NCI-H146 treated with DMSO at 0.1 percent for 48 hours (cell line): ENCODE measurements around the gene PTPRB.

Experiments
- DNase-seq: peaks from one replicate; lab custom pipeline; 2025; ENCODE audit not compliant: unreplicated experiment; lab: John Stamatoyannopoulos, UW

Gene PTPRB

DNA sequence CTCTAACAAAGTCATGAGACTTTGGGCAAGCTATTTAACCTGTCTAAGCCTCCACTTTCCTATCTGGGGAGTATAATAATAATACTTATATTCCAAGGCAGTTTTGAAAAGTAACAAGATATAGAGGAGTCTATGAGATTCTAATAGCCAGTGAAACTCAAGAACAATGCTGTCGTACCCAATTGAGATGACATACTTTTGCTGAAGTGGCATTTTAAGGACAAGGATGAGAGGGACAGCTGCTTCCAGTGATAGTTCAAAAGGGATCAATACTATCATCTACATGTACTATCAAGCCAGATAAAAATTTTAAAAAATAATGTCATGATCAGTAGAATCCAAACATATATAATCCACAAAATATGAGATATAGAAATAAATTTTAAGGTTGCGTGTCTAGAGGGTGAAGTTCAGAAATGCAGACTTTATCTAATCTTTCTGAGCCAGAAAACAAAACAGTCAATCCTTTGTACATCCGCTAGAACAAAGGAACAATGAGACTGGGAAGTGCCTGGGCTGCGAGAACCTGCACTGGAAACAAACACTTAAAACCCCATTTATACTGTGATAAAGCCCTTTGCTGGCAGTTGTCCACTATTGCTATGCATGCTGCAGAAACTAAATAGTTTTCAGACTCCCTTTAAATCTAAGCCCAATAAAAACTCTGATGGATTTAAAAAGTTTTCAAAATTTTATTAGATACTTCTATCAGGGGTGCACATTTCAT, 38.6 kb downstream of the PTPRB start:
- no peak for DNase-seq

DNA sequence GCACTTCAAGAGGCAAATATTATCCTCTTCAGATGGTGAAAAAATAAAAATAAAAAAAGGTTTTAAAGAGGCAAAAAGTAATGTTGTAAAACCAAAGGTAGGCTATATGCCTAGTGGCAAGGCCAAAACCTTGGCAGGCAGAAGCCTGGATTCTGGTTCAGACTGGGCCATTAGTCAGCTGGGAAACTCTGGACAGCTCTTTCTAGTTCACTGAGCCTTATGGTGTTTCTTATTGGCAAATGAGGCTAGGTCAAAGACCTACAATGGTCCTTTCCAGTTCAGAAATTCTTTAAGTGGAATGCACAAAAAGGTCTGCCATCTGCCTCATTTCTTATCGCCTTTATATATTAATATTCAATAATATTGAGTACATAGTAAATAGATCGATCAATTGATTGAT, 44.6 kb downstream of the PTPRB start:
- DNase-seq, result no peak

DNA sequence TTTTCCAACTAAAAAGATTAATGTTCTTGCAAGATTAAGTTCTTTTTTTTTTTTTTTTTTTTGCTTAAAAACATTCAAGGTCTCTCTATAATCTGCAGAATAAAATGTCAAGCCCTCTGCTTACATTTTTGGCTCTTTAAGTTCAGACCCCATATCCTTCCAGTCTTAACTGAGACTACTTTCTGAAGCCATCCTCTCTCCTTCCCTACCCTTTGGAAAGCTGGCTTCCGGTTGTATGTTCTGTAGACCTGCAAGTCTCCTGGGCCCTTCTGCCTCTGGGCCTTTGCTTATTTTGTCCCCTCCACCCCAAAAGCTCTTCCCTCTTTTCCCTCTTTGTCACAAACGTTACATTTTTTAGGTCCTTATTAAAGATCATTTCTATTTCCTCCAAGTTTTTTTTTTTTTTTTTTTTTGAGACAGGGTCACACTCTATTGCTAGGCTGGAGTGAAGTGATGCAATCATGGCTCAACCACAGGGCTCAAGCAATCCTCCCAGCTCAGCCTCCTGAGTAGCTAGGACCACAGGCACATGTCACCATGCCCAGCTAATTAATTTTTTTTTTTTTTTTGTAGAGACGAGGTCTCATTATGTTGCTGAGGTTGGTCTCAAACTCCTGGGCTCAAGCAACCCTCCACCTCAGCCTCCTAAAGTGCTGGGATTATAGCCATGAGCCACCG, 46.5 kb downstream of the PTPRB start:
- no peak for DNase-seq

DNA sequence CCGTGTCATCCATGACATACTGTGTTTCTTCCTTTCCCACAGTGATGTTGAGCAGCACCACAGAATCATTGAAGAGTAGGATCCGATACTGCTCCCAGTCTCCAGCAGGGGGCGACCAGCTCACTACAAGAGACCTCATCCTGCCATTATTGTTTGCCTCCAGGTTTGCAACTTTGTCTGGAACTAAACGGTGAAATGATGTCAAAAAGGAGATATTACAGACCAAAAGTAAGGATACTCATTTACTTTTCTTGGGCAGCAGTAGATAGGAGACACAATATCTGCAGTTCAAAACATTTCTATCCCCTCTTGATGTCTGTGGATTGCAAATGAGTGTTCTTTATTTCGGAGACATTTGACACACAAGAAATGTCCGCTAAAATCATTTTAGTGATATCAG, 47.2 kb downstream of the PTPRB start:
- peak; percentile 5 for DNase-seq

DNA sequence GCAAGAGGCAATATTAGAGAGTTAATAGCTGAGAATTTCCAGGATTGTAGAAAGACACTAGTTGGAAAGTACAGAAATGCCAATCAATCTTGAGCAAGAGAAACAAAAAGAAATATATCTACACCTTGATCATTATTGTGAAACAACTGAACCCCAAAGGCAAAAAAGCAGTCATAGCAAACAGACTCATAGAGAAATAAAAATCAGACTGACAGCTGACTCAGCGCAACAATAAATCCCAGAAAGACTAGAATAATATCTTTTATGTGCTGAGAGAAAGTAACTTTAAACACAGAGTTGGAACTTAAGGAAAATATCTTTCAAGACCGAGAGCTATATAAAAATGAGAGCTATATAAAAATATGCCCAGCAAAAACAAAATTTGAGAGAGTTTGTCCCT, 52.9 kb downstream of the PTPRB start:
- no peak for DNase-seq

DNA sequence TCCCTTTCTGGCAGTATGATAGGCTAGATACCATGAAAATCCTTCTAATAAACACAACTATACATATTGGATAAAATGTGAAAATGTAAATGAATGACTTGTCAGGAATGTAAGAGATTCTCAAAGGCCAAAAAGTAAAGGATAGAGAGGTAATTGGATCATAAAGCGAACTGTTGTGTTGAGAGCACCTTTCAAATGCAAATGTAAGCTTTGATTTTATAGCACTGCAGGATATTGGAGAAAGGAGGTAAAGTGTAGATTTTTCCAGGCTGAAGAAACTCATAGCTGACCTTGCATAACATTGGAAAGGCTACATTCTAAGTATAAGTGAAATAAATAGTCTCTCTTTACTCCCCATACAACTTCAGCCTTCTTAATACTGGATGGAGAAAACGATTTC, 54.0 kb downstream of the PTPRB start:
- DNase-seq, result no peak

DNA sequence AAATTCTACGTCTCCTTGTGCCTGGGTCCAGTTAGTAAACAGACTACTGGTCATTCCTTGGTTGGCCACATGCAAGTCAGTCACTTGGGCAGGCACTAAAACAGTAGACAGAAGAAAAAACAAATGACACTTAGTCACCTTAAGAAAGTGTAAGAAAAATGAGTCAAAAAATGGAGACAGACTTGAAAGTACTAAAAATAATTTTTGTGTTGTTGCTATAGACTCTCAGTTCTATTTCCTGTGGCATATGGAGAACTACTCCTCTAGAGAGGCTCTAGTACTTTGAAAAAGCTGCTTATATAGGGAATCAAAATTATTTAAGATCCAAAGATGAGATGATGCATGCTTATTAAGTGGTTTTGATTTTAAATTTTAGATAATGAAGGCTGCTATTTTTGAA, 56.0 kb downstream of the PTPRB start:
- DNase-seq, result no peak

DNA sequence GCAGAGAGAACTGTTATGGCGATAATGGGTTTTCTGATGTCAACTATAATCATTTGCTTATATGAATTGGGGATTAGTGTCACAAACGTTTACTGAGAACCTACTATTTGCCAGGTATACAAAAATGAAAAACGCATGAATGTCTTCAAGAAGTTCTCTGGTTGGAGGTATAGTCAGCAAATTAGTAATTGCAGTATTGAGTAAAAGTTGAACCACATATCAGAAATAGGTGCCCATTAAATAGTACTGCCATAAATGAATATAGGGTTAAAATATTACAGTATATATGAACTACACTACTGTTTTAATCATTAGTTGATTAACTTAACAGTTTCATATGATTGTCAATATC, 60.0 kb downstream of the PTPRB start:
- DNase-seq, result no peak

DNA sequence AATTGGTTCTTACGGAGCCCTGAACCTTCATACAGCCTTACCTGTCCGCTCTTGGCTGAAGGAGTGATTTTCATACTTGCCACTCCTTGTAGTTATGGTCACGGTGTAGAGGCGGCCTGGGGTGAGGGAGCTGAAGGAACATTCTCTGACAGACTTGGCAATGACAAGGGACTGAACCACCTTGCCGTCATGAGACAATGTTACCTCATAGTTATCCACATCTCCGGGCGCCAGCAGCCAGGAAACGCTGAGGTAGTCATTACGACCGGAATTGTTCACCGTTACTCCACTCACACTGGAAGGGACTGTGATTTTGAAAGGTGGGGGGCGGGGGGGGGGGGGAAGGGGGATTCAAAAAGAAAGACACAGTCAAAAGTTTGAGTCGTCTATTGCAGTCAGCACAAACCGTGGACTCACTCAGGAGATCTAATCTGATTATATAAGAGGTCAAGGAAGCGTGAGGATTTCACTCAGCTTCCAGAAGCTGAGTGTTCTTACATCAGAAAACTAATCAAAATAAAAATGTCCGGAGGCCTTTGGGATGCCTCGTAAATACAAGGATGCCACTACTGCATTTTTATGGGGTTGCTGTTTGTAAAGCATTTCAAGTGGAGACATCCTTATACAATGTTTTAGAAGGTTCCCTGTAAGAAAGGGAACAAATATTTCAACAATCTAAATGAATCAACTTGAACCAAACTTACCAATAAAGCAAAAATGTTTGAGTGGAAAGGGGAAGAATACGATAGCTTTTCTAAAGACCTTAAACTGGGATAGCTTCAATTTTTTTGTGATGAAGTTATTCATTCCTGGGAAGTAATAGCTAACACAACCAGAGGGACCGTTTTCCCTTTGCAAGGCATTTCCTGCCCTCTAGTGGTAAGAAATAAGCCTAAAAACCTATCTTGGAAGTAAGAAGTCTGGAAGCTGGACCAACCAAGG, 60.6 kb downstream of the PTPRB start:
- DNase-seq, result peak; percentile 31

DNA sequence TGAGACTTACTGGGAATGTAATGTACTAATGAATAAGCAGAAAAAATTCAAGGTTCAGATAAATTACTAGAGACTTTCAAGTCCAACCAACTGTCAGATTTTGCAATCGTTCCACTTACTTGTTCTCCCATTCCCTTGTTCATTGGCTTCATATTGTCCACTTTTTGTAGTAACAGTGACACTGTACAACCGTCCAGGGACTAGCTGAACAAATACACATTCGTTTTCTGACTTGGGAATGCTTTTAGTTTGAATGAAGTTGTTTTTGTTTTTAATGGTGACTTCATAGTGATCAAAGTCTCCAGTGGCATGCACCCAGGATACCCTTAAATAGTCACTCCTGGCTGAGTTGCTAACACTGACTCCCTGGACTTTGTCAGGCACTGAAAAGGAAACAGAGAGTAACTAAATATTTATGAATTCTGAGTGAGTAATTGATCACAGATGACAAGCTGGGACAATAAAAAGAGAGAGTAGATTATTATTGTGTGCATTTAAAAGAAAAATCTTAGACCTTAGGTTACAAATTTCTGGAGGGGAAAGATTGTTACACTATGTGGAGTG, 65.4 kb downstream of the PTPRB start:
- DNase-seq, result no peak

DNA sequence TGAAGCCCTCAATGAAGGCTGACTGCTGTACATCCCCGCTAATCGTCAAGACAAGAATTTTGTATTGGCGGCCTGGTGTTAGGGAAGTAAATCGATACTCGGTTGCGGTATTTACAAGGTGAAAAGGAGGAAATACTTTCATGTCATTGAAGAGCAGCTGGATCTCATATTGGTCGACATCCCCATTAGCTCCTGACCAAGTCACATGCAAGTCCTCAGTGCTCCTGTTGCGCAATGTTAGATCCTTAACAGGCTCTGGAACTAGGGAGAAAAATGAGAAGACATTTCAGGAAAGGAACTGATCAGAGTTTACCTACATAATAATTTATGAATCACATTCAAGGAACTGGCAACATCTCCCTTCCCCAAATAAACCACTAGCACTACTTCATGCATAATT, 66.2 kb downstream of the PTPRB start:
- no peak for DNase-seq

DNA sequence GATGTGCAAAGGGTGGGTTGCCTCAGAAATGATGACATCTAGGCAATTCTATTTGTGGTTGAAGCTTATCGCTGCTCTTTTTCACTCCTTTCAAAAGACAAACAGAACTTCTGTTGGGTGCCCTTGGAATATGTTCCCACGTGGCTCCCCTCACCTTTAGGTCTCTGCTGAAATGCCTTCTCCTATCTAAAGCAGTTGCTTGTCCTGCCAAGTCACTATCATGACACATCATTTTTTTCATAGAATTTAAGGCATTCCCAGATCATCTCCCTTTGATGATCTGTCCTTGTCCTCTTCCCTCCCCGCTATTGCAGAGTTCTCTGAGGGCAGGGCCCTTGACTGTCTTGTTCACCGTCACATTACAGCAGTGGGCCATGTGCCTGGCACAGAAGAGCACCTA, 75.7 kb downstream of the PTPRB start:
- DNase-seq, result no peak

DNA sequence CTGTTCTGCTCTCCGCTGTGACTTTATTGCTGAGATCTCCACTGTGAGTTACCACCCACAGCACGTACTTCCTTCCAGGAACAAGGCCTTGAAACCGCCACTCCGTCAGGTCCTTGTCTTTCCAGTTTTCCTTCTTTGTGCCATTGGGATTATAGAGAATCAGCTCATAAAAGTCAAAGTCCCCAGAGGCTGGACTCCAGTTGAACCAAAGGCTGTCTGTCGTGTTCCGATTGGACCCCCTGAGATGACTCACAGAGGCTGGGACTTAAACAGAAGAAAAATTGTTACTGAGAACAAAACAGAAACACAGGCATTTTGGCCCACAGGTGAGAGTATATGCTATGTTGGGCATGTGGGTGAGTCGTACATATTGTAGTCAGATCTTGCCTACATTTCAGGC, 76.6 kb downstream of the PTPRB start:
- no peak for DNase-seq

DNA sequence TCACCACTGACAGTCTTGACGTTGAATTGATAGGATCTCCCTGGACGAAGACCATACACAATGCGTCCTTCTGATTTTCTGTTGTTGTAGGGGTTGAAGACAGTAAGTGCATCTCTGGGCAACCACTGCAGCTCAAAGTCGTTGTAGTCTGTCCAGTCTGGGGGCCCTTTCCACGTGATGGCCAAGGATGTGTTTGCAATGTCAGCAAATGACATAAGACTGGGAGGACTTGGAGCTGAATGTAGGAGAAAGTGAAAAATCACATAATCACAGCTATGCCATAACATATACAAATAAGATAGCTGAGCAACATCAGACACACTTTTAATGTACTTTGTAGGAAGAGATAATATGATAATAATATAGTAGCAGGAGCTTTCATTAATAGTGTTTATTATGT, 77.8 kb downstream of the PTPRB start:
- DNase-seq, result no peak

DNA sequence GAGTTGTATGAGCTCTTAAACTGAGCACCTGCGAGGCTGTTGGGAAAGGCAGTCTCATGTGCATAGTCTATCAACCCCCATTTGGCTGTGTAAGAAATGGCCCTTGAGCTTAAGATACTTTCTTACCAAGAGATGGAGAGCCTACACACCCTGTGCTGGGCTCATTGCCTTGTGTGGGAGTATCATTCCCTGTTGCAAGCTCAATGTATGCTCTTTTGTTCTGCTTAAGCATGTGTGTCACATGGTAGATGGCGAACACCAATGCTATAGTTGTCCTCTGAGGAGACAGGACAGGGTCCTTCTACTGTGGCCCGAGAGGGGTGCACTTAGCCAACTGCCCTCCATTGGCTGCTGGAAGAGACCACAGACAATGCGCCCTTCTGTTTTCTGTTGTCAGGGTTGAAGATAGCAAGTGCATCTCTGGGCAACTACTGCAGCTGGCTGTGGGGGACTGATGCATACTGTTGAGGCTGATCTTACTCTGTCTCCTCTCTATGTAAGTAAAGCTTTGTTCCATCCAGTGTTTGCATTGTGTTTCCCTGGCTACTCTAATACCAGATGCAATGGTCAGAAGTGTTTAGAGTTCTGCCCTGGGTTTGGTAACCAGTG, 79.5 kb downstream of the PTPRB start:
- DNase-seq, result no peak

DNA sequence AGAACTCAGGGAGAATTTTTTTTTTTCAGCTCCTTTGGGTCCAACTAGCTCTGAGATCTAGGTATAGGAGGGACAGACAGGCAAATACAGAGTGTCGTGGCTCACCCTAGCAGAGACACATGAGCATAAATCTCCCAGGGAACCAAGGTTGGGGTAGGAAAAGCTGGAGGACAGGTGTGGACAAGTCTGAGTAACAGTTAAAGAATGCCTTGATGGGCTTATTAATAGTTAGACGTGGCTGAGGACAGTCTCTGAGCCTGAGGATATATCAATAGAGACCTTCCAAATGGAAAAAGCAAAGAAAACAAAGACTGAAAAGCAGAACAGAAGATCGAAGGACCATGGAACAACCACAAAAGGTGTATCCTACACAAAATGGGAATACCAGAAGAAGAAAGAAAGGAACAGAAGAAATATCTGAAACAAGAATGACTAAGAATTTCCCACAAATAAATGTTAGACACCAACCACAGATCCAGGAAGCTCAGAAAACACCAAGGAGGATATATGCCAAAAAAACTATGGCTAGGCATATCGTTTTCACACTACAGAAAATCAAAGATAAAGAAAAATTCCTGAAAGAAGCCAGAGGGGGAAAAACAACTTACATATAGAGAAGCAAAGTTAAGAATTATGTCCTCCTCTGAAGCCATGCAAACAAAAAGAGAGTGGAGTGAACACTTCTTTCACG, 80.9 kb downstream of the PTPRB start:
- no peak for DNase-seq

DNA sequence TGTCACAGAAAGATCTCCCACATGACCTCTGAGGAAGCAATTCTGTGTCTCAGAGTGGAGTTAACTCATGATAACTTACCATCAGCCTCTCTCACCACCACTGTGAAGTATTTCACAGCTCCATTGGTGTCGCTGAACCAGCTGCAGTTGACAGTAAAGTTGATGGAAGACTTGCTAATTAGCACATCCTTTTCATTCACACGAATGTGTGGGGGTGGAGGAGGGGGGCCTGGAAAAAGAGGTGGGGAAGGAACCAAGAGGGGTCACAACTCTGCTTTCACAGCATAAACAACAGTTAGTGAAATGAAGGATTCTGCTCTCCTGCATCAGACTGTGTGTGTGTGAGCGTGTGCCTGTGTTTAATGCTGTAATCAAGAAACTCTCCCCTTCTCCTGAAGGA, 82.1 kb downstream of the PTPRB start:
- DNase-seq, result no peak

DNA sequence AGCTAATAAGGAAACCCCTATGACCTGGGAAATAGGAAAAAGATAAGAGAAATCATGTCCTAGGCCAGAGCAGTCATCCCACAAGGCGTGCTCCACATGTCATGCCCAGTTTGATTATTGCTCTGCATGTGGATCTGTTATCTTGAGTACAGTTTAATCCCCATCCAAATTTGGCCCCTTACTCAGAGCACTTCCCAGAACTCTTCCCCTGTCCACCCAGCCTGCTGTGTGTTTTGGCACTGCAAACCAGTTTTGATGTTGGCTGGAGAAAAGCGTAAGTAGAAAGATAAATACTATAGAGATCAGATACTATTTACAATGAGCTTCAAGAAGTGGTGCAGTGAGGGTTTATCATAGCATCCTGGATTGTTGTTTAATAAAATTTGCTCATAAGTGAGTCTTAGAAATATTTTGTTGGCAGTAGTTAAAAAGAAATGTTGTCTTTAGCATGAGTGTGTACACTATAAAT, 83.8 kb downstream of the PTPRB start:
- no peak for DNase-seq

DNA sequence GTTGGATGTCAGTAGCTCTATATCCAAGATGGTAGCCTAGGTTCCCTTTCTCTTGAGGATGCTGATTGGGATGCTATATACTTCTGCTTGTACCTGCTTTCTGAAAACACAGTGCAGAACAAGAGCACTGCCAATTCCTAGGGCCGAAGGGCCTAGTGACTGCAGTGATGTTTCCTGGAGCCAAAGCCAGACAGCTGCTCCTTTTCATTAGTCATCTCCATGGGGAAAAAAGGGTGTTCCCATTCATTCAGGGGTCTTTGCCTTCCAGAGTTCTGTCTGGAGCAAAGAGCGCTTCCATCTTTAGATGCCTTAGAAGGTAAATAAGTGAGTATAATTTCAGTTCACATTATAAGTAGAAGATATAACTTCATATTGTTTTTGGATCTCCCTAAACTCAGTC, 85.5 kb downstream of the PTPRB start:
- DNase-seq, result no peak

DNA sequence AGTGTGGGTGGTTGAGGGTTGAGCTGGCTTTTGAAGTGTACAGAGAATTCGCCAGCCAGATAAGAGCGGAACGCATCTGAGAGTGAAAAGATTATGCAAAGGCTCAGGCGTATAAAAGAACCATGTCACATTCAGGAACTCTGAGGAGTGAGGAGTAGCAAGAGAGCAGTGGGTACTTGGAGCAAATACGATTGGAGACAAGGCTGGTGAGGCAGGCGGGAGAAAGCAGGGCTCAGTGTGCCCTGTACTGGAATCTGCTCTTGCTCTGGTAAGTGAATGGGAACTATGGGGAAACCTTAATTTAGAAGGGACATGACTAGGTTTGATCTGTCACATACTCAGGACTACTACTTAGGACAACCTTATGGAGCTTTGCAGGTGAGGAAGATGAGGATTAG, 87.0 kb downstream of the PTPRB start:
- DNase-seq, result no peak
